Stimulated activated effector memory CD8-positive, alpha-beta T cell treated with anti-CD3 and anti-CD28 coated beads, Interleukin-12 subunit alpha, Interleukin-12 subunit beta, amount 100 ng/mL, for 72 hours (primary cell): ENCODE results near the gene KDM1B.

Experiments
- ATAC-seq: fragments of 150-1000 bp; cut with Tn5 transposase; 2 replicates; pipeline ENCODE4 v1.10.0; 2021
- DNase-seq, 2 donors: peaks; one replicate each; pipeline ENCODE4 v3.0.0; 2021 to 2022; ENCODE audit warnings: low spot score in 2 of 2
- H3K27ac Mint-ChIP-seq: one replicate; pipeline ENCODE4 v1.8.0; 2022; ENCODE audit warnings: mild to moderate bottlenecking, mixed read lengths
- H3K36me3 Mint-ChIP-seq: one replicate; pipeline ENCODE4 v1.8.0; 2022; ENCODE audit warnings: mild to moderate bottlenecking, mixed read lengths
- H3K4me1 Mint-ChIP-seq: one replicate; pipeline ENCODE4 v1.8.0; 2022; ENCODE audit warnings: mixed read lengths
- H3K4me3 Mint-ChIP-seq: one replicate; pipeline ENCODE4 v1.8.0; 2022; ENCODE audit warnings: mild to moderate bottlenecking, mixed read lengths
- H3K9me3 Mint-ChIP-seq: one replicate; pipeline ENCODE4 v1.8.0; 2022; ENCODE audit warnings: mixed read lengths

Gene KDM1B

DNA sequence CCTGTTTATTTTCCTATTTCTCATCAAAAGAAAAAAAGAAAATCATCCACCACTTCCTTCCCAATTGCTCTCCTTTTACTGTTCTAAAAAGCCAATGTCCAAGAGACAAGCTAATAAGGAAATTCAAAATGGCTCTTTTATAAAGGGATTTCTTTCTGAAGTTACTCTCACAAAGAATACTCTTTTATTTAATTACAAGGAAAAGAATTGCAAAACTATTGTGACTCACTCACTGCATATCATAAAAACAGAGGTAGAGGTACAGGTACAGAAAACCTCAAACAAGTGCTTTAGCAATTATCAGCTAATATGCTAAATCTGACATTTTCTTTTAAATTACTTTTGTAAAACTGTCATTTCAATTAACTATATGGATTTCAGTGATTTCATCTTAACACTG is 91.0 kb downstream of the KDM1B start:
- peak overlapping the region; percentile 46 for H3K27ac Mint-ChIP-seq
- H3K36me3 Mint-ChIP-seq: peaks cover 100% of the 10 kb centered on the region
- H3K9me3 Mint-ChIP-seq: no peaks in the 10 kb centered on the region
- no peak overlapping the region for H3K4me3 Mint-ChIP-seq
- peaks cover 30% of the 10 kb centered on the region for H3K4me1 Mint-ChIP-seq
- no peak for ATAC-seq
- no peak for DNase-seq

DNA sequence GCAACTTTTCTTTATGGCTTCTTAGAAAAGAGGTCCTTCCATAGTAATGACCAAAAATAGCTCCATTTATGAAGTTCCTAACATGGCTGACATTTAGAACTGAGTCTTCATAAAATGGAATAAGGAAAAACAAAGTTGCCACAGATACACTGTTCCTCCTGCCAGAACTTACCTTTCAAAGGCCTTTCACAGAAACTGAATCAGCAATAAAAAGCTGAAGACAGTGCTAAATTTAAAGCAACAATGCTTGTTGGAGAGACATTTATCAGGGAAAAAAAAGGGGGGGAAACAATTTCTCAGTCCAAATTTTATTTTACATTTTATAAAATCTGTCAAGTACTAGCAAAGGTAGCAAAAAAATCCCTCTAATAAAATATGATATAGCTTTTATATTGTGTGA is 91.8 kb downstream of the KDM1B start:
- Mint-ChIP-seq H3K4me1 (peaks cover 28% of the 10 kb centered on the region), H3K36me3 (peaks cover 100% of the 10 kb centered on the region), H3K9me3 (no peaks in the 10 kb centered on the region), H3K4me3 (no peak overlapping the region), H3K27ac (no peak overlapping the region)
- no peak for DNase-seq
- ATAC-seq: no peak

DNA sequence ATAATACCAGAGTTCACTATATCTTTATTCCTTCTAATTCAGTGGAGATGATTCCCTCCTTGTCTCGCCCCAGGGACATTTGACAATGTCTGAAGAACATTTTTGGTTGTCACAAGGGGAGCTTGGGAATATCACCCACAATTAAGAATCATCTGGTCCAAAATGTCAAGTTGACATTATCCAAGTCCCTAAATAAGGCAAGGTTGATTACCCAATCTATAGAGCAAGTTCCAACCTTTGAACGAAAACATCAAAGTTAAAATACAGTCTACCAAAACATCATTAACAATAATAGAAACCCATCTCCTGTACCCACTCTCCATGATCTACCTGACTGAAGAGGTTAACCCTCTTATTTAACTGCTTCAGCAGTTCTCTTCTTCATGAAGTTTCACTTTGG is 93.5 kb downstream of the KDM1B start:
- ATAC-seq: no peak
- Mint-ChIP-seq H3K4me3 (no peak overlapping the region), H3K27ac (no peak overlapping the region), H3K4me1 (peaks cover 13% of the 10 kb centered on the region), H3K9me3 (no peaks in the 10 kb centered on the region), H3K36me3 (peaks cover 100% of the 10 kb centered on the region)
- DNase-seq: no peak

DNA sequence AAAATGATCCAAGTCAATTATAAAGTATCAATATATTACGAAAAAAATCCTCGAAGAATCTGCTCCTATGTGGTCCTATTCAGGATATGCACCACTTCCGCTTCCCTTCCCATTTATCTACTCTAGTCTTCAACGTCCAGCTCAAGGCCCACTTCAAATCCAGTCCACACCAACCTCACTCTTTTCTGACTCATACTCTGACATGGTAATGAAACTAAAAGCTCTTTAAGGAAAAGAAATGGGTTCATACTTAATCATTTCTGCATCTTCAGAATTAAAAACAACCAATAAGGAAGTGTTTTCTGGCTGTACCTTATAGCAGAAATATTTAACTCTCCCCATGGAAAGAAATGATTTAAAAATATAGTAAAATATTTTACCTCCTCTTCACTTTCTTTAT is 94.0 kb downstream of the KDM1B start:
- no peak overlapping the region for H3K4me3 Mint-ChIP-seq
- H3K4me1 Mint-ChIP-seq: peaks cover 13% of the 10 kb centered on the region
- H3K27ac Mint-ChIP-seq: no peak overlapping the region
- H3K9me3 Mint-ChIP-seq: no peaks in the 10 kb centered on the region
- DNase-seq (no peak), ATAC-seq (no peak)
- peaks cover 100% of the 10 kb centered on the region for H3K36me3 Mint-ChIP-seq

DNA sequence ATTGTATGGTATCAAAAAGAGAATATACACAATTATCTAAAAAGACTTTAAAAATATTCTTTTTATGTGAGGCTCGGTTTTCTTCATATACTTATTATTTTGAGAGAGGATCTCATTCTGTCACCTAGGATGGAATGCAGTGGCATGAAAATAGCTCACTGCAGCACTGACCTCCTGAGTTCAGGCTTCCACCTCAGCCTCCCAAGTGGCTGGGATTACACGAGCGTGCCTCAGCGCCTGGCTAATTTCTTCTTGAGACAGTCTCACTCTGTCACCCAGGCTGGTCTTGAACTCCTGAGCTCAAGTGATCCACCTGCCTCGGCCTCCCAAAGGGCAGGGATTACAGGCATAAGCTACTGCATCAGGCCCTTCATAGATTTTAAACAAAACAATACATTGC is 98.4 kb downstream of the KDM1B start:
- Mint-ChIP-seq H3K4me1 (peaks cover 9% of the 10 kb centered on the region), H3K27ac (no peak overlapping the region), H3K9me3 (no peaks in the 10 kb centered on the region), H3K36me3 (peaks cover 100% of the 10 kb centered on the region), H3K4me3 (no peak overlapping the region)
- DNase-seq: no peak
- ATAC-seq: no peak

DNA sequence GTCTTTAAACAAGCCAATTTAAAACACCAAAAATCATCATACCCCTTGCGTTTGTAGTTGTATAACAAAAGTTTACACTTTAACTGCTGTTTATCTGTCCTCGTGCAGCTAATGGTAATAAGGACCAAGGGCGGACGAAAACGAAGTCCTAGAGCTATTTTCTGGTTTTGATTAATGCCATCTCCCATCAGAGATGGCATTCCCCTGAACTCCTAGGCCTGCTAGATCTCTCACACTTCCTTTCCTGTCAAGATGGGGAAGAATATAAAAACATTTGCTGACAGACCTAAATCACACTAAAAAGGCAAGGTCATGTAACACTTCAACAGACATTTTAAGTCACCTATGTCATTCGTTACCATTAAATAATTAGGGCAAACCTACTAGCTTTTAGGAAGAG is 99.6 kb downstream of the KDM1B start:
- Mint-ChIP-seq H3K4me3 (no peak overlapping the region), H3K27ac (no peak overlapping the region), H3K36me3 (peaks cover 100% of the 10 kb centered on the region), H3K4me1 (peaks cover 13% of the 10 kb centered on the region), H3K9me3 (no peaks in the 10 kb centered on the region)
- DNase-seq (no peak), ATAC-seq (no peak)

DNA sequence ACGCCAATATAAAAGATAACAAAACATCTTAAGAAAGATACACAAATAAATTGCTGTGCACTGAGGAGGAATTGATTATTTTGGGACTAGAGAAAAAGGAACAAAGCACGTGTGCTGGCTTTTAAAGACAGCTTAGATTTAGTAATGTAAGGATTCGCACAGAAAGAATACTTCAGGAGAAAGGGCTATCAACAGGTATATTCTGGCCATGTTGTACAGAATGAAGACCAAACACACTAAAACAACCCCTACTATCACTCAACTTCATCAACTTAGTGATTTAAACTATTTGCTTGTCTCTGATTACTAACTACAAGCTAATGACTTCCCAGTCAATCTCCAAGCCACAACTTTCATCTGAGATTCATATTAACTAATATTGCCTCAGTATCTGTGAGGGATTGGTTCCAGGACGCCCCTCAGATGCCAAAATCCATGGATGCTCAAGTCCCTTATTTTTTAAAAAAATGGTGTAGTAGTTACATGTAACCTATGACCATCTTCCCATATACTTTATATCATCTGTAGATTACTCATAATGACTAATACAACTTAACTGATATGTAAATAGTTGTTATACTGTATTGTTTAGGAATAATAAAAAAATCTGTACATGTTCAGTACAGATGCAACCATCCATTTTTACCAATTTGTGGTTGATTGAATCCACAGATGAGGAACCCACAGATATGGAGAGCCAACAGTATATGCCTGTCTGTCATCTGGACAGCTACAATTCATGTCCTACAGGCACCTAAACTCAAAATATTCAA is 104.6 kb downstream of the KDM1B start:
- Mint-ChIP-seq H3K27ac (no peak overlapping the region), H3K4me3 (peak overlapping the region; percentile 93), H3K4me1 (peaks cover 51% of the 10 kb centered on the region), H3K36me3 (peaks cover 99% of the 10 kb centered on the region), H3K9me3 (no peaks in the 10 kb centered on the region)
- no peak for ATAC-seq
- DNase-seq: no peak

DNA sequence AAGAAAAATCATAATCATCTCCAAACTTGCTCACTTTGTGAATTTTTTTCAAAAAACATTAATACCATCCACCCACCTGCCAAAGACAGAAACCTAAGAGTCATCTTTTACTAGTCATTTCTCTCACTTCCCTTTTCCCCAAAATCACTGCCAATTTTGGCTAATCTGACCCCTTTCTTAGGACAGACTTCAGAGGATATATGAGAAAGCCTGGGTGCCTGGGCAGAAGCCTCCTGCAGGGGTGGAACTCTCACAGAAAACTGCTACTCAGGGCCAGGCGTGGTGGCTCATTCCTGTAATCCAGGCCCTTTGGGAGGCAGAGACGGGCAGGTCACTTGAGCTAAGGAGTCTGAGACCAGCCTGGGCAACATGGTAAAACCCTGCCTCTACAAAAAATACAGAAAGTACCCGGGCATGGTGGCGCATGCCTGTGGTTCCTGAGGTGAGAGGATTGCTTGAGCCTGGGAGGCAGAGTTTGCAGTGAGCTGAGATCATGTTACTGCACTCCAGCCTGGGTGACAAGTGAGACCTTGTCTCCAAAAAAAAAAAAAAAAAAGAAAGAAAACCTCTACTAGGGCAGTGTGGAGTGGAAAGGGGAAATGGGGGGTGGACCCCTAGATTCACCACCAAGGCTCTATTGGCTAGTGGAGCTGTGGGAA is 105.4 kb downstream of the KDM1B start:
- ATAC-seq: peak; percentile 33
- peaks cover 99% of the 10 kb centered on the region for H3K36me3 Mint-ChIP-seq

DNA sequence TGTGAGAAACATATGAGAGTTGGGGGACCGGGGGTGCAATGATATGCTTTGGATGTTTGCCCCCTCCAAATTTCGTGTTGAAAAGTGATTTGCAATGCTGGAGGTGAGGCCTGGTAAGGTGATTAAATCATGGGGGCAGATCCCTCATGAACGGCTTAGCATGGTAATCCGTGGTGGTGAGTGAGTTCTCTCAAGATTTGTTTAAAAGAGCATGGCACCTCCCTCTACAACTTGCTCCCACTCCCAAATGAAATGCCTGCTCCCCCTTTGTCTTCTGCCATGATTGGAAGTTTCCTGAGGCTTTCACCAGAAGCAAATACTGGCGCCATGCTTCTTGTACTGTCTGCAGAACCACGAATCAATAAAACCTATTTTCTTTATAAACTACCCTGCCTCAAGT is 106.7 kb downstream of the KDM1B start:
- Mint-ChIP-seq H3K27ac (no peak overlapping the region), H3K9me3 (no peaks in the 10 kb centered on the region), H3K4me3 (peak overlapping the region; percentile 93), H3K36me3 (peaks cover 87% of the 10 kb centered on the region), H3K4me1 (peaks cover 53% of the 10 kb centered on the region)
- ATAC-seq (no peak), DNase-seq (no peak)

More for the DNA sequence above, 105.4 kb downstream of the KDM1B start:
- Mint-ChIP-seq H3K4me3 (peak overlapping the region; percentile 93), H3K4me1 (peaks cover 51% of the 10 kb centered on the region), H3K9me3 (no peaks in the 10 kb centered on the region), H3K27ac (peak overlapping the region; percentile 30)
- peak in 1 of 2 donors; percentile 59 for DNase-seq

DNA sequence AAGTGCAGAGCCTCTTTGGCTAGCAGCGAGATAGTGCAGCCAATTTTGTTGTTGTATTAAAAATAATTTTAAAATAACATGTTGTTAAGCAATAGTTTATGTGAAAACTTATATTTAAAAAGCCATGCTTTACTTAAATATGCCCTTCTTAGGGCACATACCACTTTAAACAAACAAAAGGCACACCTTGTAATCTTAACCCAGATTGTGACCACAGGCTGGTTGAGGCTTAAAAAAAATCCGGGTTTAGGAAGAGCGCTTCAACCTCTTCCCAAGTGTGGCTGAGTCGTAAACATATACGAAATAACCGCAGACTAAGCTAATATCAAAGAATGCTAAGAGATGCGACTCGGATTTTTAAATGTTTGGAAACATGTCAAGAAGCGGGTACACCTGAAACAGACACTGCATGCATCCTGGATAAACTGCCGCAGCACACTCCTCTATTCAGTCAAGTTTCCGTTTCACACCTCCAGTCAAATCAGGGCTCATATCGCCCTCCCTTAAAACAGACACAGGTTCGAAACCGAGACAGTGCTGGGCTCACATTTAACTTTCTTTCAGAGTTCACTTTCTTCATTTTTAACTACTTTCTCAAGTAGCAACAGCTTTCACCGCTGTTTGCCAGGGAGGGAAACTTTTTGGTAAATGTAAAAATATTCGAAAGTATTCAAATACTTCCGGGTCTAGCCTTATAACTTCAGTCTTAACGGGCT is 107.6 kb downstream of the KDM1B start:
- ATAC-seq (peak; percentile 73), DNase-seq (peak in 1 of 2 donors; percentile 66)
- Mint-ChIP-seq H3K4me1 (peaks cover 53% of the 10 kb centered on the region), H3K27ac (peak overlapping the region; percentile 94), H3K36me3 (peaks cover 77% of the 10 kb centered on the region), H3K9me3 (no peaks in the 10 kb centered on the region), H3K4me3 (peak overlapping the region; percentile 93)

DNA sequence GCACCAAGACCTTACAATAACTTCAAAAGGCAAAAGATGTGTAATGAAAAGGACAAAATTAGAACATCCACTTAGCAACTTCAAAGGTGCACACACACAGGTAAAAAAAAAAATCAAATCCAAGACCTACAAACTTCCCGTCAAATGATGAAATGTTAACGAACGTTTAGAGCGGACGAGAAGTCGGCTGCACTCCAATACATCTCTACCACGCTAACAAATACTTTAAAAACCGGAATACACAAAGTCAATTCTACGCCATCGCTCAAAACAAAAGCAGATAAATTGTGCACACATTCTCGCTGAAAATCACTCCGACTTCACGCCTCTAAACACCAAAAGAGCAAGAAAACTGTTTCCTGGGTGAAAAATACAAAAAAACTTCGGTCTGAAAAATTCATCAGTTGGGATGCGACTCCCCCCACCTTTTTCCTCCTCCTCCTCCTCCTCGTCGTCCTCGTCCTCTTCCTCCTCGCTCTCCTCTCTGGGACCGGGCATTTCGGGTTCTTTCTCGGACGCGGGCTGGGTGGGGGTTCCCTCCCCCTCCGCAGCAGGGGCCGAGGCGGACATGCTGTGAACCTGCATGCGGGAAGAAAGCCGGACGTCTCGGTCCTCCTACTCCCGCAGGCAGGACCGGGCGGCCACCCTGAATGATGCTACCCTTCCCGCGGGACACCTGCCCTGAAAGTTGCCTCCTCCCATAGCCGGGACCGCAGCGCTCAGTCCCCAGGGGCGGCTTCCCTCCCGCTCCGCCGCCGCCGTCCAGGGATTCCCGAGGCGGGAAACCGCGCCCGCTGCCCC is 108.4 kb downstream of the KDM1B start:
- ATAC-seq (no peak), DNase-seq (peak; percentile 28 to 75)
- peak overlapping the region; percentile 93 for H3K4me3 Mint-ChIP-seq
- H3K9me3 Mint-ChIP-seq: no peaks in the 10 kb centered on the region
- H3K36me3 Mint-ChIP-seq: peaks cover 70% of the 10 kb centered on the region
- peaks cover 53% of the 10 kb centered on the region for H3K4me1 Mint-ChIP-seq
- H3K27ac Mint-ChIP-seq: peak overlapping the region; percentile 94

DNA sequence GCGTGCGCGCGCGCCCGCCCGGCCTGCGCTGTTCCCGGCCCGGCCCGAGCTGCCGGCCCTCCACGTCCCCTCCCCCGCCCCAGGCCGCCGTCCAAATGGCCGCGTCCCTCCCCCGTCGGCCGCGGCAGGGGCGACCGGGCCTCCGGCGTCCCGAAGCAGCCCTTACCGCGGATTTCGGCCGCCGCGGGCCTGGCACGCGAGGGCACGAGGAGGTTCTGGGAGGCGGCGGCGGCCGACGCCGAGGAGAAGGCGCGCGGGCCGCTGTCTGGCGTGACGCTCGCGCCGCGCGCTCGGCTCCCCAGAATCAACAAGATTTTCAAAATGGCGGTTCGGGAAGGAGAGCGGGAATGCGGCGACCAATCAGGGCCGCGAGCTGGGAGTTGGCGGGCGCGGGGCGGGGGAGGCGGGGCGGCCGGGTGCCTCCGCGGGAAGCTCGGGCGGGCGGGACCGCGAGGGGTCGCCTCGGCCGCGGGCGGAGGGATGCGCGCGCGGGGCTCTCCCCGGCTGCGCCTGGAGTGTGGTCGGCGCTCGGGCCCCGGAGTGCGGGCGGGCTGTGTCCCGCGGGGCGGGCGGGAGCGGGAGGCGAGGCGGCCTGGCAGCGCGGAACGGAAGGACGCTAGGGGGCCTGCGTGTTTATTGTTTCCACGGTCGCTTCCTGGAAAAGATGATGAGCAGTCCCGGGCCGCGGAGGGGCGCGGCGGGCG is 109.1 kb downstream of the KDM1B start, which contains the start of gene DEK:
TSS of gene DEK (minus strand) at position 312 of the 704 bp plus-strand sequence. CDS start 543 bp downstream, outside the sequence.
- peaks cover 62% of the 10 kb centered on the region for H3K36me3 Mint-ChIP-seq
- ATAC-seq (peak; percentile 79), DNase-seq (peak; percentile 74 to 89)
- H3K4me3 Mint-ChIP-seq: peak within 1 kb of the TSS; percentile 93
- H3K4me1 Mint-ChIP-seq: peaks cover 53% of the 10 kb centered on the region
- peak within 1 kb of the TSS; percentile 94 for H3K27ac Mint-ChIP-seq
- no peaks in the 10 kb centered on the region for H3K9me3 Mint-ChIP-seq

DNA sequence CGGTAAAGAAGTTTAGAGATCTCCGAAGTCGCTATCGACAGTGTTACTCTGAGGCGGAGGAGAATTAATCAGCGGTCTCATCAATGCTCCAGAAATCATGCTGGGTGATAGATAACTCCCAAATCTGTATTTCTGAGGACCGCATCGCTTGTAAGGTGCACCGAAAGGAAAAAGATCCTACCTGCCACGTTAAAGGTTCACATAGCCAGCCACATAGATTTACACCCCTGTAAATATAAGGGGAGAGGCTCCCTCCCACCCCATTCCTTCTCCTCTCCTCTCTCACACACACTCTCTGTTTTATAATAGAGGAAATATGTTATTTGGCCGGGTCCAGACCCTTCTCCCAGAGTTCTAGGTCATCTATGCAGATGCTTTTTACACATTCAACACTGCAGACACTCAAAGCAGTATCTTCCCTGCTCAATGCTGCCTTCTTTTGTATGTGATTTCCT is 109.7 kb downstream of the KDM1B start:
- peak overlapping the region; percentile 94 for H3K27ac Mint-ChIP-seq
- DNase-seq: no peak
- no peak for ATAC-seq
- peaks cover 57% of the 10 kb centered on the region for H3K36me3 Mint-ChIP-seq
- H3K4me3 Mint-ChIP-seq: peak overlapping the region; percentile 93
- H3K4me1 Mint-ChIP-seq: peaks cover 47% of the 10 kb centered on the region
- H3K9me3 Mint-ChIP-seq: no peaks in the 10 kb centered on the region

DNA sequence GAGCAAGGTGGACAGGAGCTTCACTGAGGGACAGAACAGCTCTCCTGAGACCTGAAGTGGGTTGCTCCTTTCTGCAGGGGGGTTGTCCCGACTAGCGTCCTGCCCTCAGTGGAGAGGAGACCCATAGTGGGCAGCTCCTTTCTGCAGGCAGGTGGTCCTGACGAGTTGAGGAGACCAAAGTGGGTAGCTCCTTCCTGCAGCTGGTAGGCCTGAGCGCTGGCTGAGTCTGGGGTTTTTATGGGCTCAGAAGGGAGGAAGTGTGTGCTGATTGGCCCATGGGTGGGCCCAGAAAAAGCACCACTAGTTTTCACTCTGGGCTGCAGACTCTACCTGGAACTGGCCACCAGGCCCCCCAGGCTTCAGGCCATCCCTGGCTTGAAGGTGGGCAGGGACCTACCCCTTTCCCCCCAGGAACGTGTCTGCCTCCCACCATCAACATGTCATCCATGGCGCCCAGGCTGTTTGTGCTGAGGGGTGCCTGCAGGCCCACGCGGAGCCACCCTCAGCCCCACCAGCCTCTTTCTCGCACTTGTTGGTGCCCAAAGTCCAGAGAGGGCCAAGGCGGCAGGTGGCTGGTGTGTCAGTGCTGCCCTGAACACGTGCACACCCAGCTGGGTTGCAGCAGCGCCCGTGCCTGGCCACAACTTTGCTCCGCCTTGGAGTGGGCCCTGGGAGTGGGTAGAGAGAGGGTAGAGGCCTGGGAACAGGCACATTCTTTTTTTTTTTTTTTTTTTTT is 110.7 kb downstream of the KDM1B start:
- Mint-ChIP-seq H3K36me3 (peaks cover 46% of the 10 kb centered on the region), H3K4me1 (peaks cover 37% of the 10 kb centered on the region), H3K27ac (peak overlapping the region; percentile 94), H3K4me3 (peak overlapping the region; percentile 93), H3K9me3 (no peaks in the 10 kb centered on the region)
- DNase-seq: no peak
- ATAC-seq: no peak
